Measurements from ENCODE around the gene MTERF1. TPM values are rescaled to one million over a fixed set of nuclear protein-coding genes. Genes with fewer than 3 reads are reported as not detected.

MTERF1 gene
- 5.0 TPM for total RNA-seq

GRCh38 chr7:91880413-91881241 is at the start of gene MTERF1:
Gene MTERF1 (minus strand): TSS chr7:91880702. CDS start chr7:91880083, 619 bp downstream.
- TF ChIP-seq CTCF (IDR thresholded peaks at IDR 0.05), result peak; percentile 83 to 98 (median 96)
- Histone ChIP-seq H3K27ac (peak within 1 kb of the TSS in 1 of 2 donors; percentile 9), H3K4me3 (peak within 1 kb of the TSS; percentile 82 to 83), H3K27me3 (no peaks in the 10 kb centered on the region), H3K4me1 (peaks cover 0 to 9% of the 10 kb centered on the region in 2 donors), H3K9me3 (no peaks in the 10 kb centered on the region), H3K36me3 (peaks cover 0 to 7% of the 10 kb centered on the region in 2 donors)
- DNase-seq (ENCODE audit: low spot score in 2 of 2), result peak; percentile 23 to 93
- intact Hi-C loops (cut with DNase I), result loop anchor here (2.0 to 5.0 kb wide), 3 partner anchors 60 to 798 kb away; partner anchors contain the start of genes AKAP9 and FZD1

- no peaks in the 10 kb centered on the region for H3K4me1 ChIP-seq
- intact Hi-C loops (cut with DNase I), result no loop called here
- H3K27me3 ChIP-seq, result no peaks in the 10 kb centered on the region
- DNase-seq (ENCODE audit: low spot score in 2 of 2), result no peak
- H3K27ac ChIP-seq, result no peak overlapping the region
- no peak overlapping the region for H3K4me3 ChIP-seq
- no peaks in the 10 kb centered on the region for H3K9me3 ChIP-seq
- H3K36me3 ChIP-seq, result no peaks in the 10 kb centered on the region
- no peak for TF ChIP-seq CTCF (IDR thresholded peaks at IDR 0.05)
These were observed 49.0 kb upstream of the MTERF1 start for GRCh38 chr7:91929463-91929862.

- H3K36me3 ChIP-seq, result no peaks in the 10 kb centered on the region
- H3K9me3 ChIP-seq, result no peaks in the 10 kb centered on the region
- no peaks in the 10 kb centered on the region for H3K4me1 ChIP-seq
- intact Hi-C loops (cut with DNase I), result no loop called here
- H3K4me3 ChIP-seq, result no peak overlapping the region
- no peak overlapping the region for H3K27ac ChIP-seq
- no peak for DNase-seq (ENCODE audit: low spot score in 2 of 2)
- no peaks in the 10 kb centered on the region for H3K27me3 ChIP-seq
- TF ChIP-seq CTCF (IDR thresholded peaks at IDR 0.05), result no peak
These were observed 47.4 kb upstream of the MTERF1 start for GRCh38 chr7:91927912-91928311.

GRCh38 chr7:91922857-91923256 is 42.4 kb upstream of the MTERF1 start:
- no peak overlapping the region for H3K27ac ChIP-seq
- no peak for TF ChIP-seq CTCF (IDR thresholded peaks at IDR 0.05)
- intact Hi-C loops (cut with DNase I), result no loop called here
- H3K4me3 ChIP-seq, result no peak overlapping the region
- H3K36me3 ChIP-seq, result no peaks in the 10 kb centered on the region
- H3K4me1 ChIP-seq, result no peaks in the 10 kb centered on the region
- H3K9me3 ChIP-seq, result no peaks in the 10 kb centered on the region
- no peaks in the 10 kb centered on the region for H3K27me3 ChIP-seq
- no peak for DNase-seq (ENCODE audit: low spot score in 2 of 2)

- H3K4me1 ChIP-seq, result no peaks in the 10 kb centered on the region
- H3K27me3 ChIP-seq, result no peaks in the 10 kb centered on the region
- DNase-seq (ENCODE audit: low spot score in 2 of 2), result no peak
- H3K4me3 ChIP-seq, result no peak overlapping the region
- H3K36me3 ChIP-seq, result no peaks in the 10 kb centered on the region
- intact Hi-C loops (cut with DNase I), result no loop called here
- no peak for TF ChIP-seq CTCF (IDR thresholded peaks at IDR 0.05)
- H3K9me3 ChIP-seq, result no peaks in the 10 kb centered on the region
- no peak overlapping the region for H3K27ac ChIP-seq
These were observed 37.9 kb upstream of the MTERF1 start for GRCh38 chr7:91918356-91918755.
